Astrocyte (in vitro differentiated cells and primary cell): Measurements from ENCODE around the gene MAEA. TPM values are rescaled to one million over a fixed set of nuclear protein-coding genes. Genes with fewer than 3 reads are reported as not detected.
"Not testable (repeated sequence)": the region's sequence is repeated elsewhere in the genome, so short reads cannot be mapped to it uniquely, and the experiment has no call there.

Experiments used
- DNase-seq: peaks from one replicate; pipeline ENCODE4 v3.0.0-alpha.2; 2010; ENCODE audit warnings: low read depth
- FAIRE-seq: peaks from 2 replicates; lab custom pipeline; 2011; peaks lifted over from hg19 to GRCh38; lab: Jason Lieb, UNC
- H2AFZ ChIP-seq: 2 replicates; pipeline ENCODE4 v1.6.0; 2012; ENCODE audit warnings: low read depth, low read length, inconsistent platforms
- H3K27ac ChIP-seq: 2 replicates; pipeline ENCODE4 v1.5.1; 2011; ENCODE audit warnings: low read depth, low read length, inconsistent platforms
- H3K27me3 ChIP-seq: 2 replicates; pipeline ENCODE4 v1.6.0; 2011; ENCODE audit warnings: low read length, inconsistent platforms; ENCODE audit not compliant: insufficient read depth
- H3K36me3 ChIP-seq: 2 replicates; pipeline ENCODE4 v1.5.1; 2011; ENCODE audit warnings: low read length, inconsistent platforms; ENCODE audit not compliant: insufficient read depth
- H3K4me1 ChIP-seq: 2 replicates; pipeline ENCODE4 v1.5.1; 2011; ENCODE audit warnings: low read length, inconsistent platforms; ENCODE audit not compliant: insufficient read depth
- H3K4me2 ChIP-seq: 2 replicates; pipeline ENCODE4 v1.6.0; 2012; ENCODE audit warnings: low read length, inconsistent platforms
- H3K4me3 ChIP-seq: 2 replicates; pipeline ENCODE4 v1.5.1; 2011; ENCODE audit warnings: low read depth, mild to moderate bottlenecking, low read length, inconsistent platforms; ENCODE audit not compliant: insufficient read depth
- H3K79me2 ChIP-seq: 2 replicates; pipeline ENCODE4 v1.6.0; 2012; ENCODE audit warnings: mild to moderate bottlenecking, low read length, inconsistent platforms; ENCODE audit not compliant: insufficient read depth
- H3K9ac ChIP-seq: 2 replicates; pipeline ENCODE4 v1.6.0; 2012; ENCODE audit warnings: mild to moderate bottlenecking, low read length, inconsistent platforms
- H3K9me3 ChIP-seq: 2 replicates; pipeline ENCODE4 v1.5.1; 2012; ENCODE audit warnings: low read depth, mild to moderate bottlenecking, low read length, inconsistent platforms; ENCODE audit not compliant: insufficient read depth
- H4K20me1 ChIP-seq: 2 replicates; pipeline ENCODE4 v1.6.0; 2012; ENCODE audit warnings: low read length, inconsistent platforms; ENCODE audit not compliant: insufficient read depth
- H3K27ac Mint-ChIP-seq: one replicate; pipeline ENCODE4 v1.8.0; 2021; ENCODE audit warnings: mild to moderate bottlenecking, mixed read lengths; ENCODE audit not compliant: unreplicated experiment
- H3K27me3 Mint-ChIP-seq: one replicate; pipeline ENCODE4 v1.8.0; 2021; ENCODE audit warnings: low read depth, mixed read lengths; ENCODE audit not compliant: unreplicated experiment
- H3K36me3 Mint-ChIP-seq: one replicate; pipeline ENCODE4 v1.8.0; 2021; ENCODE audit warnings: low read depth, mixed read lengths; ENCODE audit not compliant: unreplicated experiment
- H3K4me1 Mint-ChIP-seq: one replicate; pipeline ENCODE4 v1.8.0; 2021; ENCODE audit warnings: low read depth, mixed read lengths; ENCODE audit not compliant: unreplicated experiment
- H3K4me3 Mint-ChIP-seq: one replicate; pipeline ENCODE4 v1.8.0; 2021; ENCODE audit warnings: mild to moderate bottlenecking, moderate library complexity, mixed read lengths; ENCODE audit not compliant: unreplicated experiment
- H3K9me3 Mint-ChIP-seq: one replicate; pipeline ENCODE4 v1.8.0; 2021; ENCODE audit warnings: mild to moderate bottlenecking, mixed read lengths; ENCODE audit not compliant: unreplicated experiment
- EZH2 ChIP-seq: IDR thresholded peaks from 2 replicates; pipeline ENCODE4 v1.6.1; 2012; ENCODE audit warnings: mild to moderate bottlenecking, low read length, inconsistent platforms; ENCODE audit not compliant: insufficient read depth
- total RNA-seq: library from RNA; stranded (reverse); gene quantifications from 2 replicates; pipeline ENCODE4 v1.2.1, GENCODE V29; 2021
- TF ChIP-seq, protein P1 (sequence below): IDR thresholded peaks from 2 replicates; pipeline ENCODE4 v1.5.1; 2011; ENCODE audit warnings: low read depth, mild to moderate bottlenecking, inconsistent platforms, low read length, moderate library complexity; ENCODE audit not compliant: insufficient read depth

MAEA gene
- total RNA-seq, 1 donor from 2014 or later = 79.3 TPM

DNA sequence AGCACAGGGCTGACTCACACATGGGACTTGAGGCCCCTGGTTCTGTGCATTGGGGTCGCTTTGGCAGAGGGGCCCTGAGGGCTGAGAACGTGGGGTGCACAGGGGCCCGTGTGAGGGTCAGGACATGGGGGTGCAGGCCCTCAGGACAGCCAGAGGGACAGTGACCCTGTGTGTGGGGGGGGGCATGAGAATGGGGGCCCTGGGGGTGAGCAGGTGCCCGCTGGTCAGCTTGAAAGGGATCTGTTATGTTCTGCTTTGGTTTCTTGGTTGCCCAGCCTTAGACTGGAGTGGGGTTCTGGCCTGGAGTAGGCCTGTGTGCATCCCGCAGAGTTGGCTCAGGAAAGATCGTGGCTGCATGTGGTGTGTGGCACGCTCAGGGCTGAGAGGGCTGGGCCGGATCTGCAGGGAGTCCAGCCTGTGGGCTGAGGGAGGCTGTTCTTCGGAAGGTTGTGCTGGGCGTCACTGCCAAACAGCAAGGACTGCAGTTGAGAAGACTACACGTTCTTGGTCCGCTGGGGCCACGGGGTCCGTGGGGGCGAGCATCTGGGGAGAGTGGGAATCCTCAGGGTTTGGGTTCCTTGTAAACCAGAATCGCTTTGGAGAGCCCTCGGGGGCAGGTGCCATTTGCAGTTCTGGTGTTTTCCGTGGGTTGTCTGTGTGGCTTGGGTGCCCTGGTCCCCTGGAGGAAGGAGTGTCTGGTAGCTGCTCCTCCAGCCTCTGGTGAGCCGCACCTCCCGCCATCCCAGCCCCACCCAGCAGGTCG, 42.1 kb downstream of the MAEA start:
- TF ChIP-seq EZH2 = no peak
- TF ChIP-seq, protein P1, sequence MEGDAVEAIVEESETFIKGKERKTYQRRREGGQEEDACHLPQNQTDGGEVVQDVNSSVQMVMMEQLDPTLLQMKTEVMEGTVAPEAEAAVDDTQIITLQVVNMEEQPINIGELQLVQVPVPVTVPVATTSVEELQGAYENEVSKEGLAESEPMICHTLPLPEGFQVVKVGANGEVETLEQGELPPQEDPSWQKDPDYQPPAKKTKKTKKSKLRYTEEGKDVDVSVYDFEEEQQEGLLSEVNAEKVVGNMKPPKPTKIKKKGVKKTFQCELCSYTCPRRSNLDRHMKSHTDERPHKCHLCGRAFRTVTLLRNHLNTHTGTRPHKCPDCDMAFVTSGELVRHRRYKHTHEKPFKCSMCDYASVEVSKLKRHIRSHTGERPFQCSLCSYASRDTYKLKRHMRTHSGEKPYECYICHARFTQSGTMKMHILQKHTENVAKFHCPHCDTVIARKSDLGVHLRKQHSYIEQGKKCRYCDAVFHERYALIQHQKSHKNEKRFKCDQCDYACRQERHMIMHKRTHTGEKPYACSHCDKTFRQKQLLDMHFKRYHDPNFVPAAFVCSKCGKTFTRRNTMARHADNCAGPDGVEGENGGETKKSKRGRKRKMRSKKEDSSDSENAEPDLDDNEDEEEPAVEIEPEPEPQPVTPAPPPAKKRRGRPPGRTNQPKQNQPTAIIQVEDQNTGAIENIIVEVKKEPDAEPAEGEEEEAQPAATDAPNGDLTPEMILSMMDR = no peak
- Mint-ChIP-seq H3K27me3 (no peaks in the 10 kb centered on the region), H3K4me1 (peaks cover 3% of the 10 kb centered on the region), H3K9me3 (peaks cover 2% of the 10 kb centered on the region), H3K4me3 (no peak overlapping the region), H3K27ac (peak overlapping the region; percentile 67), H3K36me3 (peaks cover 20% of the 10 kb centered on the region)
- Histone ChIP-seq H3K36me3 (peaks cover 17% of the 10 kb centered on the region), H3K4me1 (no peaks in the 10 kb centered on the region), H3K9me3 (peaks cover 2% of the 10 kb centered on the region), H3K27me3 (no peaks in the 10 kb centered on the region), H3K27ac (no peak overlapping the region), H3K79me2 (peaks cover 42% of the 10 kb centered on the region), H3K9ac (no peak overlapping the region), H4K20me1 (peaks cover 32% of the 10 kb centered on the region), H3K4me3 (no peak overlapping the region), H3K4me2 (no peak overlapping the region), H2AFZ (no peak overlapping the region)
- FAIRE-seq (no peak), DNase-seq (no peak)

DNA sequence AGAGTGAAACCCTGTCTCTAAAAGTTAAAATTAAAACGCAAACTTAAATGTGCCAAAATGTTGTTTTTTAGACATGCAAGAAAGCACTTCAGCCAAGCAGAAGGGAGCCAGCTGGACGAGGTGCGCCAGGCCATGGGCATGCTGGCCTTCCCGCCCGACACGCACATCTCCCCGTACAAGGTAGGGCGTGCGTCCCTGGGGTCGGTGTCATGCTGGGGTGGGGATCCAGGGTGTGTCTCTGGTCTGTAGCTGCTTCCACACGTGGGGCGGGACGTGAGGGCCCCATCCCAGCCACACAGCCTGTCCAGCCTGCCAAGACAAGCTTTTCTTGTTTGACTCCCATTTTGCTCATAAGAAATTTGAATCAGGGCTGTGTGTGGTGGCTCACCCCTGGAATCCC, 43.0 kb downstream of the MAEA start:
- no peak overlapping the region for H3K4me3 ChIP-seq
- peaks cover 3% of the 10 kb centered on the region for H3K4me1 ChIP-seq
- no peak overlapping the region for H3K4me3 Mint-ChIP-seq
- peaks cover 6% of the 10 kb centered on the region for H3K9me3 Mint-ChIP-seq
- H2AFZ ChIP-seq = no peak overlapping the region
- H3K9me3 ChIP-seq = peaks cover 2% of the 10 kb centered on the region
- FAIRE-seq (no peak), DNase-seq (no peak)
- H3K27me3 ChIP-seq = no peaks in the 10 kb centered on the region
- H3K9ac ChIP-seq = no peak overlapping the region
- no peak overlapping the region for H3K4me2 ChIP-seq
- no peak overlapping the region for H3K27ac Mint-ChIP-seq
- no peak overlapping the region for H3K27ac ChIP-seq
- peaks cover 24% of the 10 kb centered on the region for H3K36me3 ChIP-seq
- H3K36me3 Mint-ChIP-seq = peaks cover 29% of the 10 kb centered on the region
- H4K20me1 ChIP-seq = peaks cover 38% of the 10 kb centered on the region
- no peak for TF ChIP-seq EZH2
- H3K27me3 Mint-ChIP-seq = no peaks in the 10 kb centered on the region
- peaks cover 39% of the 10 kb centered on the region for H3K79me2 ChIP-seq
- peaks cover 9% of the 10 kb centered on the region for H3K4me1 Mint-ChIP-seq

DNA sequence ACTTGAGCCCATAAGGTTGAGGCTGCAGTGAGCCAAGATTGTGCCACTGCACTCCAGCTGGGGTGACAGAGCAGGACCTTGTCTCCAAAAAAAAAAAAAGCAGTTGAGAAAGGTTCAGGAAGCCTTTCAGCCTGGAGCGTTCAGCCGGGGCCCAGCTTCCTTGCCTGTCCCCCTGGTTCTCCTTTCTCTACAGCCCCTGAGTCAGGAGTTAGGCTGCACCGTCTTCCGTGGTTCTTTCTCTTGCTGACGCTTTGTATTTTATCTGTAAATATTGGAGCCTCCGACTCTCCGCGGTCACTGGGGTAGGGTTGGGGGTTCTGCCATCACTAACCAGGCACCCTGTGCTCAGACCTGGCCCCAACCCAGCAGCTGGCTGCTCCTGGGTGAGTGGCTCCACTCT, 43.6 kb downstream of the MAEA start:
- no peak for DNase-seq
- Histone ChIP-seq H2AFZ (no peak overlapping the region), H3K4me2 (no peak overlapping the region), H3K27ac (no peak overlapping the region), H4K20me1 (peaks cover 41% of the 10 kb centered on the region), H3K9me3 (peaks cover 2% of the 10 kb centered on the region), H3K4me1 (peaks cover 3% of the 10 kb centered on the region), H3K79me2 (peaks cover 34% of the 10 kb centered on the region), H3K36me3 (peaks cover 23% of the 10 kb centered on the region), H3K9ac (no peak overlapping the region), H3K4me3 (no peak overlapping the region), H3K27me3 (no peaks in the 10 kb centered on the region)
- no peaks in the 10 kb centered on the region for H3K27me3 Mint-ChIP-seq
- peaks cover 12% of the 10 kb centered on the region for H3K4me1 Mint-ChIP-seq
- no peak for TF ChIP-seq EZH2
- TF ChIP-seq, protein P1 = no peak
- H3K27ac Mint-ChIP-seq = no peak overlapping the region
- FAIRE-seq = no peak
- no peak overlapping the region for H3K4me3 Mint-ChIP-seq
- H3K36me3 Mint-ChIP-seq = peaks cover 32% of the 10 kb centered on the region
- peaks cover 6% of the 10 kb centered on the region for H3K9me3 Mint-ChIP-seq

DNA sequence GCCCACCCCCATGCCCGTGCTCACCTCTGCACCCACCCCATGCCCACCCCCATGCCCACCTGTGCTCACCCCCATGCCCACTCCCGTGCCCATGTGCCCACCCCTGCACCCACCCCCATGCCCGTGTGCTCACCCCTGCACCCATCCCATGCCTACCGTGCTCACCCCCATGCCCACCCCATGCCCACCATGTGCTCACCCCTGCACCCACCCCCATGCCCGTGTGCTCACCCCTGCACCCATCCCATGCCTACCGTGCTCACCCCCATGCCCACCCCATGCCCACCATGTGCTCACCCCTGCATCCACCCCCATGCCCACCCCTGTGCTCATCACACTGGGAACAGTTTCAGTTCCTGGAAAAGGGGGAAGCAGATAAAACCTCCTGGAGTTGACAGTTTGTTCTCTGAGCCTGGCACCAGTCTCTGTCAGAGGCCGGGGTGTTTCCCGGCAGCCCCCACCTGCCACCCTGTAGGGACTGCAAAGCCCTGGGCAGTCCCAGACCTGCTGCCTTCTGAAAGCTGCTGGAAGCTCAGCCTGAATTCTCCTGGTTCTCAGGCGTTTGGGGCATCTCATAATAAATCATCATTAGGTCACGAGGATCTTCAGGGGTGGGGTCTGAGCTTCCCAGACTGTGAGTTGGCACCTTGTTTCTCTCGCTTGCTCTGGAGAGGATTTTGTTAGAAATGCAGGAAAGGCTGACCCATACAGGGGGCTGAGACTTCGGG, 44.3 kb downstream of the MAEA start:
- H3K27ac Mint-ChIP-seq, H3K27ac ChIP-seq, H3K9ac ChIP-seq, H3K4me1 ChIP-seq, H3K4me2 ChIP-seq, H3K27me3 Mint-ChIP-seq, H3K4me3 ChIP-seq, H3K27me3 ChIP-seq, H3K9me3 Mint-ChIP-seq, H3K4me3 Mint-ChIP-seq, H2AFZ ChIP-seq, H3K9me3 ChIP-seq, FAIRE-seq, DNase-seq: not testable (repeated sequence)
- Histone ChIP-seq H3K79me2 (peaks cover 28% of the 10 kb centered on the region), H3K36me3 (peaks cover 22% of the 10 kb centered on the region), H4K20me1 (peaks cover 41% of the 10 kb centered on the region)
- Mint-ChIP-seq H3K4me1 (peaks cover 14% of the 10 kb centered on the region), H3K36me3 (peaks cover 34% of the 10 kb centered on the region)
